Testis (tissue), 2 donors: ENCODE measurements around the gene GLRX.

ENCODE experiments used
- CTCF ChIP-seq, 3 experiments: fragments of 450-650 bp in 2 of 3; fragments of 200-600 bp in 1 of 3; sonication (generic) in 1 of 3; IDR thresholded peaks; one replicate each; pipeline ENCODE4 v1.5.1; 2016 to 2019; ENCODE audit warnings: antibody characterized with exemption in 3 of 3, mild to moderate bottlenecking in 2 of 3, moderate library complexity in 1 of 3
- POLR2A ChIP-seq: fragments of 450-650 bp; IDR thresholded peaks from one replicate; pipeline ENCODE4 v1.6.1; 2017; ENCODE audit warnings: antibody characterized with exemption, mild to moderate bottlenecking, moderate library complexity

GRCh38 chr5:95852567-95852966 lies 30.0 kb upstream of the GLRX start:
- TF ChIP-seq CTCF (IDR thresholded peaks at IDR 0.05), result no peak
- no peak for TF ChIP-seq POLR2A
